SK-N-SH (cell line): ENCODE measurements around the gene TGFBR3. TPM values are rescaled to one million over a fixed set of nuclear protein-coding genes. Genes with fewer than 3 reads are reported as not detected.

ENCODE experiments used
- CTCF ChIA-PET: fragments of 300-600, 350-600 bp; formaldehyde crosslinking; extraction: SDS; loops from one replicate; lab custom pipeline; 2021; lab: Yijun Ruan, JAX
- POLR2A ChIA-PET: fragments of 350-600 bp; sonication (Branson Sonifier 250); formaldehyde crosslinking; extraction: SDS; loops from one replicate; lab custom pipeline; 2020; ENCODE audit warnings: antibody characterized with exemption, inconsistent platforms; lab: Yijun Ruan, JAX
- DNase-seq: peaks from one replicate; pipeline ENCODE4 v3.0.0; 2012
- H2AFZ ChIP-seq: fragments of 200-600 bp; sonication (generic); 2 replicates; pipeline ENCODE4 v1.8.1; 2016; ENCODE audit warnings: antibody characterized with exemption, mild to moderate bottlenecking, low read depth
- H3F3A ChIP-seq: fragments of 200-600 bp; sonication (generic); replicated peaks from 2 replicates; pipeline ENCODE3; 2016; ENCODE audit warnings: antibody characterized with exemption, mild to moderate bottlenecking; ENCODE audit not compliant: insufficient read depth
- H3K27ac ChIP-seq, 2 experiments: fragments of 200-500 bp in 1 of 2; fragments of 200-600 bp in 1 of 2; sonication (Bioruptor generic) in 1 of 2; sonication (generic), shearing (Covaris generic) in 1 of 2; 2 replicates each; pipeline versions ENCODE4 v1.5.1 to v1.6.1; 2014 to 2016; ENCODE audit warnings: low read depth in 2 of 2, inconsistent platforms in 1 of 2, low read length in 1 of 2, mild to moderate bottlenecking in 1 of 2, mixed read lengths in 1 of 2
- H3K27me3 ChIP-seq: fragments of 200-600 bp; sonication (generic), shearing (Covaris generic); 2 replicates; pipeline ENCODE4 v1.6.1; 2016; ENCODE audit warnings: mixed run types; ENCODE audit not compliant: insufficient read depth
- H3K36me3 ChIP-seq, 2 experiments: fragments of 200-500 bp in 1 of 2; fragments of 200-600 bp in 1 of 2; sonication (Bioruptor generic) in 1 of 2; sonication (generic) in 1 of 2; replicated peaks in 1 of 2; 2 replicates each; pipeline versions ENCODE3 to v1.5.1; 2014 to 2016; ENCODE audit warnings: low read length in 1 of 2, mild to moderate bottlenecking in 1 of 2; ENCODE audit not compliant: insufficient read depth in 2 of 2, control insufficient read depth in 1 of 2
- H3K4me1 ChIP-seq, 2 experiments: fragments of 200-500 bp in 1 of 2; fragments of 200-600 bp in 1 of 2; sonication (Bioruptor generic) in 1 of 2; sonication (generic), shearing (Covaris generic) in 1 of 2; 2 replicates each; pipeline versions ENCODE4 v1.5.1 to v1.6.1; 2014 to 2016; ENCODE audit warnings: low read depth in 1 of 2, low read length in 1 of 2, mixed run types in 1 of 2; ENCODE audit not compliant: insufficient read depth in 2 of 2, control insufficient read depth in 1 of 2
- H3K4me2 ChIP-seq: fragments of 200-600 bp; sonication (generic), shearing (Covaris generic); 2 replicates; pipeline ENCODE4 v1.6.1; 2017; ENCODE audit warnings: mixed run types
- H3K4me3 ChIP-seq, 2 experiments: fragments of 200-500 bp in 1 of 2; fragments of 200-600 bp in 1 of 2; sonication (Bioruptor generic) in 1 of 2; sonication (generic), shearing (Covaris generic) in 1 of 2; 2 replicates each; pipeline versions ENCODE4 v1.5.1 to v1.8.1; 2014 to 2016; ENCODE audit warnings: low read depth in 2 of 2, inconsistent platforms in 1 of 2, low read length in 1 of 2, mild to moderate bottlenecking in 1 of 2, mixed read lengths in 1 of 2, moderate library complexity in 1 of 2
- H3K79me2 ChIP-seq: fragments of 200-600 bp; sonication (generic); 2 replicates; pipeline ENCODE4 v1.8.1; 2017; ENCODE audit warnings: mild to moderate bottlenecking; ENCODE audit not compliant: insufficient read depth
- H3K9ac ChIP-seq: fragments of 200-600 bp; sonication (generic); 2 replicates; pipeline ENCODE4 v1.6.1; 2017; ENCODE audit warnings: mixed run types
- H3K9me2 ChIP-seq: fragments of 200-600 bp; sonication (generic); 2 replicates; pipeline ENCODE4 v1.6.1; 2017; ENCODE audit warnings: mixed run types
- H3K9me3 ChIP-seq: fragments of 200-600 bp; sonication (generic); 2 replicates; pipeline ENCODE4 v1.6.1; 2017; ENCODE audit warnings: mixed run types, mild to moderate bottlenecking, moderate library complexity
- H4K20me1 ChIP-seq: fragments of 200-600 bp; sonication (generic); 2 replicates; pipeline ENCODE4 v1.6.1; 2017; ENCODE audit warnings: mild to moderate bottlenecking, mixed run types; ENCODE audit not compliant: insufficient read depth
- CHD2 ChIP-seq: fragments of 150-350 bp; IDR thresholded peaks from 2 replicates; pipeline ENCODE4 v1.6.1; 2018; ENCODE audit warnings: low read length; ENCODE audit not compliant: partially characterized antibody
- CTCF ChIP-seq: fragments of 200-600 bp; sonication (generic); IDR thresholded peaks from 2 replicates; pipeline ENCODE4 v1.6.1; 2017; ENCODE audit warnings: antibody characterized with exemption, mild to moderate bottlenecking, moderate library complexity
- ELF1 ChIP-seq: IDR thresholded peaks from 2 replicates; pipeline ENCODE4 v1.4.0; 2012
- EZH2phosphoT487 ChIP-seq: fragments of 200-600 bp; sonication (generic); IDR thresholded peaks from 2 replicates; pipeline ENCODE4 v1.6.1; 2017; ENCODE audit warnings: low read depth, mixed run types, mild to moderate bottlenecking, antibody characterized with exemption, moderate library complexity, borderline replicate concordance
- JUND ChIP-seq: IDR thresholded peaks from 2 replicates; pipeline ENCODE4 v1.4.0; 2012
- MAX ChIP-seq: IDR thresholded peaks from 2 replicates; pipeline ENCODE4 v1.4.0; 2012; ENCODE audit warnings: low read depth
- MEF2A ChIP-seq: IDR thresholded peaks from 2 replicates; pipeline ENCODE4 v1.4.0; 2012; ENCODE audit warnings: low read depth, borderline replicate concordance
- NRF1 ChIP-seq: IDR thresholded peaks from 2 replicates; pipeline ENCODE4 v1.6.1; 2012; ENCODE audit warnings: low read depth, mild to moderate bottlenecking, low read length
- POLR2AphosphoS5 ChIP-seq: IDR thresholded peaks from 2 replicates; pipeline ENCODE4 v1.6.1; 2012; ENCODE audit warnings: low read depth, low read length
- RAD21 ChIP-seq: IDR thresholded peaks from 2 replicates; pipeline ENCODE4 v1.6.1; 2012; ENCODE audit warnings: mild to moderate bottlenecking, low read length
- RCOR1 ChIP-seq: fragments of 150-350 bp; IDR thresholded peaks from 2 replicates; pipeline ENCODE4 v1.6.1; 2017; ENCODE audit warnings: antibody characterized with exemption, low read length
- REST ChIP-seq: IDR thresholded peaks from 2 replicates; pipeline ENCODE4 v1.6.1; 2012; ENCODE audit warnings: mild to moderate bottlenecking, low read depth, low read length, moderate library complexity
- RFX5 ChIP-seq: IDR thresholded peaks from 2 replicates; pipeline ENCODE4 v1.6.1; 2012; ENCODE audit warnings: mild to moderate bottlenecking, improper control_type of control experiment, low read length
- SMC3 ChIP-seq: IDR thresholded peaks from 2 replicates; pipeline ENCODE4 v1.6.1; 2012; ENCODE audit warnings: low read depth, low read length, improper control_type of control experiment
- USF1 ChIP-seq: IDR thresholded peaks from 2 replicates; pipeline ENCODE4 v1.4.0; 2012; ENCODE audit warnings: low read depth, borderline replicate concordance
- USF2 ChIP-seq: fragments of 150-350 bp; IDR thresholded peaks from 2 replicates; pipeline ENCODE4 v1.6.1; 2017; ENCODE audit warnings: antibody characterized with exemption, low read length, low read depth, borderline replicate concordance
- YY1 ChIP-seq: IDR thresholded peaks from 2 replicates; pipeline ENCODE4 v1.4.0; 2012; ENCODE audit warnings: low read depth, mild to moderate bottlenecking
- ZBTB33 ChIP-seq: IDR thresholded peaks from 2 replicates; pipeline ENCODE4 v1.4.0; 2012; ENCODE audit warnings: low read depth, borderline replicate concordance
- WGBS: methylation state at CpG from one replicate; pipeline ENCODE4 v1.1.6; 2017; ENCODE audit warnings: low lambda C conversion rate; 5-methylcytosine and 5-hydroxymethylcytosine counted together
- polyA plus RNA-seq, 3 experiments: library from polyadenylated mRNA; depleted of rRNA; stranded (reverse); fragments of >200 nt; gene quantifications; 2 replicates each; pipeline ENCODE4 v1.2.3, GENCODE V29; 2012

The TGFBR3 gene
- polyA plus RNA-seq, 1 of the 3 experiments (the other 2 are of a cell fraction) = 0.07 TPM

GRCh38 chr1:91759076-91759475 lies 126.9 kb downstream of the TGFBR3 start:
- no peak overlapping the region for H3K27ac ChIP-seq
- ChIA-PET CTCF (no interaction called here), POLR2A (no interaction called here)
- peaks cover 13% of the 10 kb centered on the region; the same call in 1 of the 2 replicates for H3K27me3 ChIP-seq
- H3K4me2 ChIP-seq = no peak overlapping the region
- WGBS = 8% methylated on average over 2 of the region's 2 CpGs
- H2AFZ ChIP-seq = no peak overlapping the region
- no peaks in the 10 kb centered on the region for H3K79me2 ChIP-seq
- no peaks in the 10 kb centered on the region for H3F3A ChIP-seq
- TF ChIP-seq RFX5 (no peak), SMC3 (no peak), RAD21 (no peak), MEF2A (no peak)
- no peak overlapping the region for H3K4me3 ChIP-seq
- H3K4me1 ChIP-seq = no peaks in the 10 kb centered on the region
- no peaks in the 10 kb centered on the region for H4K20me1 ChIP-seq
- no peaks in the 10 kb centered on the region for H3K9me3 ChIP-seq
- DNase-seq = no peak
- no peaks in the 10 kb centered on the region for H3K9me2 ChIP-seq
- H3K9ac ChIP-seq = no peak overlapping the region
- no peaks in the 10 kb centered on the region for H3K36me3 ChIP-seq

GRCh38 chr1:91757763-91758460 lies 128.0 kb downstream of the TGFBR3 start:
- 6% methylated on average over 8 of the region's 8 CpGs for WGBS
- no peak overlapping the region for H3K4me3 ChIP-seq
- no peaks in the 10 kb centered on the region for H3K36me3 ChIP-seq
- H2AFZ ChIP-seq = no peak overlapping the region
- no peak for DNase-seq
- no peak overlapping the region for H3K4me2 ChIP-seq
- CTCF ChIA-PET = interaction anchor here (0.5 kb wide), 1 partner anchor 826 kb away, joined by 3 read pairs; no protein-coding TSS in a partner anchor
- H3K79me2 ChIP-seq = no peaks in the 10 kb centered on the region
- H3K9ac ChIP-seq = no peak overlapping the region
- H3K27me3 ChIP-seq = peaks cover 13% of the 10 kb centered on the region; the same call in 1 of the 2 replicates
- H3K27ac ChIP-seq = no peak overlapping the region
- H4K20me1 ChIP-seq = no peaks in the 10 kb centered on the region
- no peaks in the 10 kb centered on the region for H3K9me3 ChIP-seq
- TF ChIP-seq RCOR1 (no peak), REST (no peak), POLR2AphosphoS5 (no peak), NRF1 (no peak), MAX (no peak), ELF1 (no peak), USF1 (no peak), MEF2A (no peak), EZH2phosphoT487 (no peak), JUND (no peak), CHD2 (no peak), CTCF (no peak), ZBTB33 (no peak), USF2 (no peak), YY1 (no peak)
- H3F3A ChIP-seq = no peaks in the 10 kb centered on the region
- H3K9me2 ChIP-seq = no peaks in the 10 kb centered on the region
- no peaks in the 10 kb centered on the region for H3K4me1 ChIP-seq
- POLR2A ChIA-PET = no interaction called here
